HG02678 (cell line): ENCODE data around the gene MRPS14.
"Not testable (repeated sequence)": the region's sequence is repeated elsewhere in the genome, so short reads cannot be mapped to it uniquely, and the experiment has no call there.

Source experiments
- ATAC-seq: cut with Tn5 transposase; IDR thresholded peaks from one replicate; pipeline ENCODE4 v1.9.1; 2021; ENCODE audit warnings: mild to moderate bottlenecking, moderate library complexity; ENCODE audit not compliant: unreplicated experiment

The MRPS14 gene

GRCh38 chr1:175024773-175025172 is 1.5 kb upstream of the MRPS14 start:
- no peak for ATAC-seq

- not testable (repeated sequence) for ATAC-seq
Observed at GRCh38 chr1:175023922-175024242, 657 bp upstream of the MRPS14 start.

GRCh38 chr1:175019524-175019923 is 3.7 kb downstream of the MRPS14 start:
- no peak for ATAC-seq

- no peak for ATAC-seq
Observed at GRCh38 chr1:175015243-175015642, 8.0 kb downstream of the MRPS14 start.

- no peak for ATAC-seq
Observed at GRCh38 chr1:175013445-175013844, 9.8 kb downstream of the MRPS14 start.

GRCh38 chr1:175009532-175009931 is 13.7 kb downstream of the MRPS14 start:
- no peak for ATAC-seq

- ATAC-seq, result no peak
Observed at GRCh38 chr1:175005085-175005783, 18.0 kb downstream of the MRPS14 start.

- ATAC-seq, result no peak
Observed at GRCh38 chr1:175003521-175003920, 19.7 kb downstream of the MRPS14 start.

- ATAC-seq, result no peak
Observed at GRCh38 chr1:175002910-175003517, 20.2 kb downstream of the MRPS14 start.

- ATAC-seq, result no peak
Observed at GRCh38 chr1:175000697-175001187, 22.5 kb downstream of the MRPS14 start.

- ATAC-seq, result peak; percentile 4
Observed at GRCh38 chr1:174999936-175000696, 23.1 kb downstream of the MRPS14 start, which contains the start of gene CACYBP. CACYBP (plus strand) TSS chr1:174999947; CDS start chr1:175000181, 234 bp downstream.

GRCh38 chr1:174999216-174999935 is 23.8 kb downstream of the MRPS14 start:
- peak; percentile 78 for ATAC-seq

- ATAC-seq, result peak; percentile 1
Observed at GRCh38 chr1:174998569-174999215, 24.5 kb downstream of the MRPS14 start.

- ATAC-seq, result no peak
Observed at GRCh38 chr1:174997041-174997440, 26.2 kb downstream of the MRPS14 start.

GRCh38 chr1:174996476-174996875 is 26.7 kb downstream of the MRPS14 start:
- no peak for ATAC-seq

- no peak for ATAC-seq
Observed at GRCh38 chr1:174995916-174996315, 27.3 kb downstream of the MRPS14 start.

- no peak for ATAC-seq
Observed at GRCh38 chr1:174995121-174995520, 28.1 kb downstream of the MRPS14 start.

GRCh38 chr1:174991473-174991872 is 31.8 kb downstream of the MRPS14 start:
- ATAC-seq, result no peak

- peak; percentile 54 for ATAC-seq
Observed at GRCh38 chr1:174990382-174990999, 32.7 kb downstream of the MRPS14 start.

GRCh38 chr1:174989536-174990220 is 33.5 kb downstream of the MRPS14 start:
- ATAC-seq, result no peak
